AG04449 (cell line): ENCODE data around the gene PAQR9.

Experiments
- CTCF ChIA-PET: fragments of 350-600 bp; formaldehyde crosslinking; extraction: SDS; loops from one replicate; lab custom pipeline; 2021; ENCODE audit warnings: antibody characterized with exemption; lab: Yijun Ruan, JAX
- POLR2A ChIA-PET: fragments of 400-600, 350-600 bp; formaldehyde crosslinking; extraction: SDS; loops from one replicate; lab custom pipeline; 2020; ENCODE audit warnings: antibody characterized with exemption, inconsistent platforms; lab: Yijun Ruan, JAX
- DNase-seq: peaks from one replicate; pipeline ENCODE4 v3.0.0-alpha.2; 2010; ENCODE audit warnings: low read depth, low spot score
- H3K4me3 ChIP-seq: 2 replicates; pipeline ENCODE4 v1.5.1; 2011; ENCODE audit warnings: low read depth, mild to moderate bottlenecking, control low read depth, low read length
- TF ChIP-seq, protein P1 (sequence below): IDR thresholded peaks from one replicate; pipeline ENCODE4 v1.5.1; 2011; ENCODE audit warnings: mild to moderate bottlenecking, moderate library complexity, low read length, control low read depth, inconsistent platforms; ENCODE audit not compliant: insufficient read depth; ENCODE audit errors: missing control alignments

Gene PAQR9

DNA sequence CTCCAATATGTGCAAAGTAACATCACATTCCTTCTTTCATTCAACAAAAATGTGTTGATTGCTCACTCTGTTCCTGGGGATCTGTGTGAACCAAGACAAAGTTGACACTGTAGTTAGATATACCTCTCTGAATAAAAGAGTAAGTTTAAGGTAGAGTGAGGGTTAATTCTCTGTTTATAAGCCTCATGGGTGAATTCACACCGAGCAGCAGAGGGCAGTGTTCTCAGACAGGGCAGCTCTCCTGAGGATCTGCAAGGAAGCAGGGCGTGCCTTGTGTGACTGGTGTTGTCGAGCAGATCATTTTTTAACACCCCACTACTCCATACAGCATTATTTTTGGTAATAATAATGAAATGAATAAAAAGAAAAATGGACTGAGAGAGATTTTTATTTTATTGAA lies 34.4 kb downstream of the PAQR9 start:
- POLR2A ChIA-PET, result no interaction called here
- TF ChIP-seq, protein P1, sequence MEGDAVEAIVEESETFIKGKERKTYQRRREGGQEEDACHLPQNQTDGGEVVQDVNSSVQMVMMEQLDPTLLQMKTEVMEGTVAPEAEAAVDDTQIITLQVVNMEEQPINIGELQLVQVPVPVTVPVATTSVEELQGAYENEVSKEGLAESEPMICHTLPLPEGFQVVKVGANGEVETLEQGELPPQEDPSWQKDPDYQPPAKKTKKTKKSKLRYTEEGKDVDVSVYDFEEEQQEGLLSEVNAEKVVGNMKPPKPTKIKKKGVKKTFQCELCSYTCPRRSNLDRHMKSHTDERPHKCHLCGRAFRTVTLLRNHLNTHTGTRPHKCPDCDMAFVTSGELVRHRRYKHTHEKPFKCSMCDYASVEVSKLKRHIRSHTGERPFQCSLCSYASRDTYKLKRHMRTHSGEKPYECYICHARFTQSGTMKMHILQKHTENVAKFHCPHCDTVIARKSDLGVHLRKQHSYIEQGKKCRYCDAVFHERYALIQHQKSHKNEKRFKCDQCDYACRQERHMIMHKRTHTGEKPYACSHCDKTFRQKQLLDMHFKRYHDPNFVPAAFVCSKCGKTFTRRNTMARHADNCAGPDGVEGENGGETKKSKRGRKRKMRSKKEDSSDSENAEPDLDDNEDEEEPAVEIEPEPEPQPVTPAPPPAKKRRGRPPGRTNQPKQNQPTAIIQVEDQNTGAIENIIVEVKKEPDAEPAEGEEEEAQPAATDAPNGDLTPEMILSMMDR, result peak; percentile 46
- no peak for DNase-seq
- CTCF ChIA-PET, result interaction anchor here (1.0 to 4.8 kb wide), 3 partner anchors 11 to 100 kb away, joined by 3 to 38 read pairs (median 4); no protein-coding TSS in a partner anchor
- H3K4me3 ChIP-seq, result no peak overlapping the region

DNA sequence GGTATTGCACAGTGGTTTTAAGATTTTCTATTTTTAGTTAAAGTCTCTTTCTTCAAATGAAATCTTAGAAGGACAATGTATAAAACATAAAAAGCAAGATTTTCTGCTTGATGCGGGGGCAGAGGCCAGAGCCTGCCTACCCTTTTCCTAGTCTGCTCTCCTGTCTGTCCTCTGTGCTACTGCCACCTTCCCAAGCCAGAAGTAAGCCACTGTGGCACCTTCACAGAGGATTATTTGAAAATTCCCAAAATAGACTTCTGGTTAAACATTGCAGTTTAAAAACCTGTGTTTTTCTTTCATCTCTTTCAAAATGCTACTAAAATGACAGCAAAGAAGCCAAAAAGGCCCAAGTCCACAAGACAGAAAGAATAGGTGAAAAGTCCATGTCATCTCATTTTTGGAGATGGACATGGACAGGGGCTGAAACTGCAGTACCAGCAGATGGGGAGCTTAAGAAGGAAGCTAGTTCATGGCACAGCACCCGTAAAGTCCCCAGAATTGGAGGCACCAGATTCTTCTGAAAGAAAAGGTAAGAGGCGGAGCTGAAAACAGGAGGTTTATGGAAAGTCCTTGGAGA lies 37.0 kb downstream of the PAQR9 start:
- ChIA-PET CTCF (interaction anchor here (1.3 to 1.4 kb wide), 2 partner anchors 38 to 98 kb away, joined by 3 to 4 read pairs; no protein-coding TSS in a partner anchor), POLR2A (no interaction called here)
- DNase-seq, result no peak
- TF ChIP-seq, protein P1, result no peak
- H3K4me3 ChIP-seq, result no peak overlapping the region

DNA sequence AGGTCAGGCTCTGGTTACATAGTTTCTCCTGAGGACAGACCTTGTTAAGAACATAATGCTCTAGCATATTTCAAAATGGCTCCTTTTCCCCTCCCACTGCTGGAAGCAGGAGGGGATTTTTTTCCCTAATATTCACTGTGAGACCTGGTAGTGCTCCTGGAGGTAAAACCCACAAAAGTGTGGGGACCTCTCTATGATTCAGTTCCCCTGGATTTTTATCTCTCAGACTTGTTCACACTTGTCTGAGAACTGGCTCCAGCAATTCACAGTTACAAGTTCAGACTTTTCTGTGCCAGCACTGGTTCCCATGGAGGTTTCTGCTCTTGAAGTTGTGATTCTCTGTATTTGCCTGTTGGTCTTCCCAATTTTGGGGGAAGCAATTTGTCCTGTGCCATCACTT lies 38.3 kb downstream of the PAQR9 start:
- DNase-seq, result no peak
- POLR2A ChIA-PET, result no interaction called here

DNA sequence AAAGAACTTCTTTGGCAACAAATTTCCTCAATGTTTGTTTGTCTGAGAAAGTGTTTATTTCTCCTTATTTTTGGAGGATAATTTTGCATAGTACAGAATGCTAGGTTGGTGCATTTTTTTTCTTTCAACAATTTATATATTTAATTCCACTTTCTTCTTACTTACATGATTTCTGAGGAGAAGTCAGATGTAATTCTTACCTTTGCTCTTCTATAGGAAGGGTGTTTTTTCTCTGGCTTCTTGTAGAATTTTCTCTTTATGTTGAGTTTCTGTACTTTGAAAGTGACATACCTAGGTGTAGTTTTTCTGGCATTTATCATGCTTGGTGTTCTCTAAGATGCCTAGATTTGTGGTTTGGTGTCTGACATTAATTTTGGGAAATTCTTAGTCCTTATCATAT lies 39.8 kb downstream of the PAQR9 start:
- CTCF ChIA-PET, result interaction anchor here (0.9 kb wide), 1 partner anchor 13 kb away, joined by 3 read pairs; no protein-coding TSS in a partner anchor
- no peak for DNase-seq
- no peak overlapping the region for H3K4me3 ChIP-seq
- TF ChIP-seq, protein P1, result no peak
- POLR2A ChIA-PET, result no interaction called here

More for the DNA sequence above, 38.3 kb downstream of the PAQR9 start:
- CTCF ChIA-PET, result interaction anchor here (0.7 to 1.4 kb wide), 2 partner anchors 70 to 96 kb away, joined by 3 to 4 read pairs; no protein-coding TSS in a partner anchor
- no peak overlapping the region for H3K4me3 ChIP-seq
- TF ChIP-seq, protein P1, result no peak

DNA sequence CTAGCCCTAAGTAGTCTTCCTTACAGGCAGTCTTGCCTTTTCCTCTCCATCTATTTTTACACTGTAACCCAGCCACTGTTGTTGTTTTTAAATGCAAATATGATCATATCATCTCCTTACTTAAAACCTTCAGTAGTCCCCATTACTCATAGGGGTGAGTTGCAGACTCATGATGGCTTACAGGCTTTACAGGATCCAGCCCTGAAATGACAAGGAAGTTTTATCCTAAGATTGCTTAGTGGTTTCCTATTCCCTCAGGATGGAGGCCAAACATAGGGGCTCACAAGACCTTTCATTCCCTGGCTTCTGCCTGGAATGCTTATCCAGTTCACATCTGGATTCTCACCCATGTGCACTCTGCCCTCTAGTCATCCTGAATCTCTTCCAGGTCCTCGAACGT lies 46.9 kb downstream of the PAQR9 start:
- peak; percentile 3 for DNase-seq
- POLR2A ChIA-PET, result no interaction called here
- CTCF ChIA-PET, result no interaction called here
- TF ChIP-seq, protein P1, result no peak
- no peak overlapping the region for H3K4me3 ChIP-seq

DNA sequence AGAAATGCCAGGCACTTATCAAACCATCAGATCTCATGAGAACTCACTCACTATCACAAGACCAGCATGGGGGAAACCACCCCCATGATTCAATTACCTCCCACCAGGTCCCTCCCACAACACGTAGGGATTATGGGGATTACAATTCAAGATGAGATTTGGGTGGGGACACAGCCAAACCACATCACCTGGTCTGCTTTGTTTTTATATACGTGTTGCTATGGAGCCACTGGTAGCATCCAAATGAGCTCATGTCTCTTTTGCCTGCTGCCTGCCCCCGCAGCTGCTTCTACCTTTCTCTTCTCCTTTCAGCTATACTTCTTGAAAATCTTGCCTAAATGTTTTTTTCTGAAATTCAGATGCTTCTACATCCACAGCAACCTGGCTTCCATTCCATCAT lies 47.8 kb downstream of the PAQR9 start:
- TF ChIP-seq, protein P1, result no peak
- POLR2A ChIA-PET, result no interaction called here
- CTCF ChIA-PET, result interaction anchor here (0.6 kb wide), 1 partner anchor 14 kb away, joined by 3 read pairs; no protein-coding TSS in a partner anchor
- DNase-seq, result no peak
- no peak overlapping the region for H3K4me3 ChIP-seq
